ENCODE measurements around the gene RHBDF1. TPM values are rescaled to one million over a fixed set of nuclear protein-coding genes. Genes with fewer than 3 reads are reported as not detected.

Gene RHBDF1
- total and polyA plus RNA-seq, 2 experiments from 2014 or later = 22.6 to 24.5 TPM

DNA sequence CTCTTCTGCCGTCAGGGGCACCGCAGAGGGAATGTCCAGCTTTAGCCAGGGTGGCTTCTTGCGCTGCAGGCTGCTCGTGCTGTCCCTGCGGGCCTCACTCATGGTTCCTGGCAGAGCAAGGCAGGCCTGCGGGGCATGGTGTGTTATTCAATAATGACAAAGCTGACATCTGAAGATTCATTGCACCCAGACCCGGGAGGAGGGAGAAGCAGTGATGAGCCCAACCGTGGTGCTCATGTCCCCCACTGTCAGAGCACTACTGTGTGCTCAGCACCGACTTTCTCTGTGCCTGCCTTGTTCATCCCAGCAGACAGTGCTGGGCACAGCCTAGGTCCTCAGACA lies 7.5 kb downstream of the RHBDF1 start:
- Histone ChIP-seq H3K27me3 (ENCODE audit: insufficient read depth) (no peaks in the 10 kb centered on the region), H3K79me2 (replicated peaks; ENCODE audit: insufficient read depth) (0 out of 2 replicates have a peak, but pooled peaks cover 4% of the 10 kb centered on the region), H3K36me3 (ENCODE audit: insufficient read depth) (no peaks in the 10 kb centered on the region), H3K4me3 (no peak overlapping the region), H3K4me2 (no peak overlapping the region), H3K27ac (ENCODE audit: low read depth) (no peak overlapping the region), H3F3A (replicated peaks; ENCODE audit: low read depth) (no peaks in the 10 kb centered on the region), H2AFZ (no peak overlapping the region), H4K20me1 (replicated peaks; ENCODE audit: insufficient read depth) (no peaks in the 10 kb centered on the region; the same call in 1 of the 2 replicates), H3K4me1 (ENCODE audit: insufficient read depth) (no peaks in the 10 kb centered on the region; the same call in 1 of the 2 replicates), H3K9me2 (ENCODE audit: insufficient read depth) (no peaks in the 10 kb centered on the region)
- ATAC-seq (no peak), DNase-seq (ENCODE audit: low spot score) (no peak)
- Mint-ChIP-seq H3K27ac (no peak overlapping the region; the same call in 1 of the 2 replicates), H3K9me3 (no peaks in the 10 kb centered on the region), H3K4me3 (no peak overlapping the region), H3K36me3 (ENCODE audit: low read depth) (peaks cover 12% of the 10 kb centered on the region), H3K27me3 (ENCODE audit: insufficient read depth, low read depth, poor library complexity) (peaks cover 11% of the 10 kb centered on the region), H3K4me1 (peaks cover 19% of the 10 kb centered on the region)
- TF ChIP-seq EZH2 (IDR thresholded peaks at IDR 0.05; ENCODE audit: low read depth, unreplicated experiment) (no peak), EZH2phosphoT487 (IDR thresholded peaks at IDR 0.05; ENCODE audit: unreplicated experiment) (no peak), CREB1 (CRISPR knock-in tag; IDR thresholded peaks at IDR 0.05; ENCODE audit: low read depth) (no peak), POLR2AphosphoS5 (IDR thresholded peaks at IDR 0.05; ENCODE audit: low read depth) (no peak), STAT1 (IDR thresholded peaks at IDR 0.05; ENCODE audit: unreplicated experiment) (no peak), ZNF114 (CRISPR knock-in tag; IDR thresholded peaks at IDR 0.05) (no peak), ZNF331 (CRISPR knock-in tag; IDR thresholded peaks at IDR 0.05; ENCODE audit: low read depth) (no peak), NANOG (IDR thresholded peaks at IDR 0.05; ENCODE audit: borderline replicate concordance) (no peak), JUNB (IDR thresholded peaks at IDR 0.05; ENCODE audit: unreplicated experiment) (no peak)
- TF ChIP-seq, protein P1, sequence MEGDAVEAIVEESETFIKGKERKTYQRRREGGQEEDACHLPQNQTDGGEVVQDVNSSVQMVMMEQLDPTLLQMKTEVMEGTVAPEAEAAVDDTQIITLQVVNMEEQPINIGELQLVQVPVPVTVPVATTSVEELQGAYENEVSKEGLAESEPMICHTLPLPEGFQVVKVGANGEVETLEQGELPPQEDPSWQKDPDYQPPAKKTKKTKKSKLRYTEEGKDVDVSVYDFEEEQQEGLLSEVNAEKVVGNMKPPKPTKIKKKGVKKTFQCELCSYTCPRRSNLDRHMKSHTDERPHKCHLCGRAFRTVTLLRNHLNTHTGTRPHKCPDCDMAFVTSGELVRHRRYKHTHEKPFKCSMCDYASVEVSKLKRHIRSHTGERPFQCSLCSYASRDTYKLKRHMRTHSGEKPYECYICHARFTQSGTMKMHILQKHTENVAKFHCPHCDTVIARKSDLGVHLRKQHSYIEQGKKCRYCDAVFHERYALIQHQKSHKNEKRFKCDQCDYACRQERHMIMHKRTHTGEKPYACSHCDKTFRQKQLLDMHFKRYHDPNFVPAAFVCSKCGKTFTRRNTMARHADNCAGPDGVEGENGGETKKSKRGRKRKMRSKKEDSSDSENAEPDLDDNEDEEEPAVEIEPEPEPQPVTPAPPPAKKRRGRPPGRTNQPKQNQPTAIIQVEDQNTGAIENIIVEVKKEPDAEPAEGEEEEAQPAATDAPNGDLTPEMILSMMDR (conservative IDR thresholded peaks at IDR 0.05; ENCODE audit: low read depth in 2 of 2) = no peak
- TF ChIP-seq, protein P2, sequence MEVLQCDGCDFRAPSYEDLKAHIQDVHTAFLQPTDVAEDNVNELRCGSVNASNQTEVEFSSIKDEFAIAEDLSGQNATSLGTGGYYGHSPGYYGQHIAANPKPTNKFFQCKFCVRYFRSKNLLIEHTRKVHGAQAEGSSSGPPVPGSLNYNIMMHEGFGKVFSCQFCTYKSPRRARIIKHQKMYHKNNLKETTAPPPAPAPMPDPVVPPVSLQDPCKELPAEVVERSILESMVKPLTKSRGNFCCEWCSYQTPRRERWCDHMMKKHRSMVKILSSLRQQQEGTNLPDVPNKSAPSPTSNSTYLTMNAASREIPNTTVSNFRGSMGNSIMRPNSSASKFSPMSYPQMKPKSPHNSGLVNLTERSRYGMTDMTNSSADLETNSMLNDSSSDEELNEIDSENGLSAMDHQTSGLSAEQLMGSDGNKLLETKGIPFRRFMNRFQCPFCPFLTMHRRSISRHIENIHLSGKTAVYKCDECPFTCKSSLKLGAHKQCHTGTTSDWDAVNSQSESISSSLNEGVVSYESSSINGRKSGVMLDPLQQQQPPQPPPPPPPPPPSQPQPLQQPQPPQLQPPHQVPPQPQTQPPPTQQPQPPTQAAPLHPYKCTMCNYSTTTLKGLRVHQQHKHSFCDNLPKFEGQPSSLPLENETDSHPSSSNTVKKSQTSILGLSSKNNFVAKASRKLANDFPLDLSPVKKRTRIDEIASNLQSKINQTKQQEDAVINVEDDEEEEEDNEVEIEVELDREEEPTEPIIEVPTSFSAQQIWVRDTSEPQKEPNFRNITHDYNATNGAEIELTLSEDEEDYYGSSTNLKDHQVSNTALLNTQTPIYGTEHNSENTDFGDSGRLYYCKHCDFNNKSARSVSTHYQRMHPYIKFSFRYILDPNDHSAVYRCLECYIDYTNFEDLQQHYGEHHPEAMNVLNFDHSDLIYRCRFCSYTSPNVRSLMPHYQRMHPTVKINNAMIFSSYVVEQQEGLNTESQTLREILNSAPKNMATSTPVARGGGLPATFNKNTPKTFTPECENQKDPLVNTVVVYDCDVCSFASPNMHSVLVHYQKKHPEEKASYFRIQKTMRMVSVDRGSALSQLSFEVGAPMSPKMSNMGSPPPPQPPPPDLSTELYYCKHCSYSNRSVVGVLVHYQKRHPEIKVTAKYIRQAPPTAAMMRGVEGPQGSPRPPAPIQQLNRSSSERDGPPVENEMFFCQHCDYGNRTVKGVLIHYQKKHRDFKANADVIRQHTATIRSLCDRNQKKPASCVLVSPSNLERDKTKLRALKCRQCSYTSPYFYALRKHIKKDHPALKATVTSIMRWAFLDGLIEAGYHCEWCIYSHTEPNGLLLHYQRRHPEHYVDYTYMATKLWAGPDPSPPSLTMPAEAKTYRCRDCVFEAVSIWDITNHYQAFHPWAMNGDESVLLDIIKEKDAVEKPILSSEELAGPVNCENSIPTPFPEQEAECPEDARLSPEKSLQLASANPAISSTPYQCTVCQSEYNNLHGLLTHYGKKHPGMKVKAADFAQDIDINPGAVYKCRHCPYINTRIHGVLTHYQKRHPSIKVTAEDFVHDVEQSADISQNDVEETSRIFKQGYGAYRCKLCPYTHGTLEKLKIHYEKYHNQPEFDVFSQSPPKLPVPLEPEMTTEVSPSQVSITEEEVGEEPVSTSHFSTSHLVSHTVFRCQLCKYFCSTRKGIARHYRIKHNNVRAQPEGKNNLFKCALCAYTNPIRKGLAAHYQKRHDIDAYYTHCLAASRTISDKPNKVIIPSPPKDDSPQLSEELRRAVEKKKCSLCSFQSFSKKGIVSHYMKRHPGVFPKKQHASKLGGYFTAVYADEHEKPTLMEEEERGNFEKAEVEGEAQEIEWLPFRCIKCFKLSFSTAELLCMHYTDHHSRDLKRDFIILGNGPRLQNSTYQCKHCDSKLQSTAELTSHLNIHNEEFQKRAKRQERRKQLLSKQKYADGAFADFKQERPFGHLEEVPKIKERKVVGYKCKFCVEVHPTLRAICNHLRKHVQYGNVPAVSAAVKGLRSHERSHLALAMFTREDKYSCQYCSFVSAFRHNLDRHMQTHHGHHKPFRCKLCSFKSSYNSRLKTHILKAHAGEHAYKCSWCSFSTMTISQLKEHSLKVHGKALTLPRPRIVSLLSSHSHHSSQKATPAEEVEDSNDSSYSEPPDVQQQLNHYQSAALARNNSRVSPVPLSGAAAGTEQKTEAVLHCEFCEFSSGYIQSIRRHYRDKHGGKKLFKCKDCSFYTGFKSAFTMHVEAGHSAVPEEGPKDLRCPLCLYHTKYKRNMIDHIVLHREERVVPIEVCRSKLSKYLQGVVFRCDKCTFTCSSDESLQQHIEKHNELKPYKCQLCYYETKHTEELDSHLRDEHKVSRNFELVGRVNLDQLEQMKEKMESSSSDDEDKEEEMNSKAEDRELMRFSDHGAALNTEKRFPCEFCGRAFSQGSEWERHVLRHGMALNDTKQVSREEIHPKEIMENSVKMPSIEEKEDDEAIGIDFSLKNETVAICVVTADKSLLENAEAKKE (CRISPR knock-in tag; IDR thresholded peaks at IDR 0.05) = no peak
- TF ChIP-seq, protein P3, sequence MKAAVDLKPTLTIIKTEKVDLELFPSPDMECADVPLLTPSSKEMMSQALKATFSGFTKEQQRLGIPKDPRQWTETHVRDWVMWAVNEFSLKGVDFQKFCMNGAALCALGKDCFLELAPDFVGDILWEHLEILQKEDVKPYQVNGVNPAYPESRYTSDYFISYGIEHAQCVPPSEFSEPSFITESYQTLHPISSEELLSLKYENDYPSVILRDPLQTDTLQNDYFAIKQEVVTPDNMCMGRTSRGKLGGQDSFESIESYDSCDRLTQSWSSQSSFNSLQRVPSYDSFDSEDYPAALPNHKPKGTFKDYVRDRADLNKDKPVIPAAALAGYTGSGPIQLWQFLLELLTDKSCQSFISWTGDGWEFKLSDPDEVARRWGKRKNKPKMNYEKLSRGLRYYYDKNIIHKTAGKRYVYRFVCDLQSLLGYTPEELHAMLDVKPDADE (IDR thresholded peaks at IDR 0.05) = no peak
- TF ChIP-seq, protein P4, sequence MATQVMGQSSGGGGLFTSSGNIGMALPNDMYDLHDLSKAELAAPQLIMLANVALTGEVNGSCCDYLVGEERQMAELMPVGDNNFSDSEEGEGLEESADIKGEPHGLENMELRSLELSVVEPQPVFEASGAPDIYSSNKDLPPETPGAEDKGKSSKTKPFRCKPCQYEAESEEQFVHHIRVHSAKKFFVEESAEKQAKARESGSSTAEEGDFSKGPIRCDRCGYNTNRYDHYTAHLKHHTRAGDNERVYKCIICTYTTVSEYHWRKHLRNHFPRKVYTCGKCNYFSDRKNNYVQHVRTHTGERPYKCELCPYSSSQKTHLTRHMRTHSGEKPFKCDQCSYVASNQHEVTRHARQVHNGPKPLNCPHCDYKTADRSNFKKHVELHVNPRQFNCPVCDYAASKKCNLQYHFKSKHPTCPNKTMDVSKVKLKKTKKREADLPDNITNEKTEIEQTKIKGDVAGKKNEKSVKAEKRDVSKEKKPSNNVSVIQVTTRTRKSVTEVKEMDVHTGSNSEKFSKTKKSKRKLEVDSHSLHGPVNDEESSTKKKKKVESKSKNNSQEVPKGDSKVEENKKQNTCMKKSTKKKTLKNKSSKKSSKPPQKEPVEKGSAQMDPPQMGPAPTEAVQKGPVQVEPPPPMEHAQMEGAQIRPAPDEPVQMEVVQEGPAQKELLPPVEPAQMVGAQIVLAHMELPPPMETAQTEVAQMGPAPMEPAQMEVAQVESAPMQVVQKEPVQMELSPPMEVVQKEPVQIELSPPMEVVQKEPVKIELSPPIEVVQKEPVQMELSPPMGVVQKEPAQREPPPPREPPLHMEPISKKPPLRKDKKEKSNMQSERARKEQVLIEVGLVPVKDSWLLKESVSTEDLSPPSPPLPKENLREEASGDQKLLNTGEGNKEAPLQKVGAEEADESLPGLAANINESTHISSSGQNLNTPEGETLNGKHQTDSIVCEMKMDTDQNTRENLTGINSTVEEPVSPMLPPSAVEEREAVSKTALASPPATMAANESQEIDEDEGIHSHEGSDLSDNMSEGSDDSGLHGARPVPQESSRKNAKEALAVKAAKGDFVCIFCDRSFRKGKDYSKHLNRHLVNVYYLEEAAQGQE (IDR thresholded peaks at IDR 0.05; ENCODE audit: unreplicated experiment) = no peak

All from GM23338 (cell line).